ENCODE results near the gene RNF208. TPM values are rescaled to one million over a fixed set of nuclear protein-coding genes. Genes with fewer than 3 reads are reported as not detected.

RNF208 gene
- total and polyA plus RNA-seq, 2 donors (not counting 1 experiment from before 2014, with no cell fraction given): 0.14 to 0.33 TPM

DNA sequence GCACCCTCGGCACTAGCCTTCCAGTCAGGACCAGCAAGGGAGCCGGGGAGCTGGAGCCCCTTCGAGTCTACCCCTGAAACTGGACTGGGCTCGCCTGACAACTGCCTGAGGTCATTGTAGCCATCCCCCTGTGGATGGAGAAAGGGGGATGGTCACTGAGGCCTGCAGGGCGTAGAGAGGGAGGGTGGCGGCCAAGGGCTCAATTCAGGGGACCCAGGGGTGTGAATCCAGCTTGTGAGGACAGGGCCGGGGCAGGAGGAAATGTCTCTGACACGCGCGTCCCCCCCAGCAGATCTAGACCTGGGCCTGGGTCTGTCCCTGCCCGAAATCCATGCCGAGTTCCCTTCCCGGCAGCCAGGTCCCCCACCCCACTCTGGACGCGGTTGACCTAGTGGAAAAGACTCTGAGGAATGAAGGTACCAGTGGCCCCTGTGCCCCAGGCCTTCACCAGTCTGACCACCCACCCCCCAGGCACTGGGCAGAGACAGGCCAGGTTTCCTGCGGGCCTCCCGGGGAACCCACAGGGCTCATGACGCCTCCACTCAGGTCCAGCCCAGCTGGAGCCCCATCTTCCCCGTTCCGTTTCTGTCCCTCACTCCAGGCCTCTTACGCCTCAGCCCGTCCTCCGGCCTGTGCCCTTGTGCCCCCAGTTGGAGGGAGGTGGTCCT, 9.5 kb upstream of the RNF208 start:
- Histone ChIP-seq H3K9ac (ENCODE audit: insufficient read depth, low read length) (no peak overlapping the region), H3K27me3 (ENCODE audit: control insufficient read depth, insufficient read depth, low read length) (no peaks in the 10 kb centered on the region), H3K4me3 (replicated peaks in 1 of 4; ENCODE audit: control extremely low read depth in 1 of 4, insufficient read depth in 1 of 4, low read depth in 3 of 4, low read length in 4 of 4) (no peak overlapping the region), H3K9me3 (ENCODE audit: control insufficient read depth, insufficient read depth, low read depth, low read length) (no peaks in the 10 kb centered on the region), H3K27ac (ENCODE audit: insufficient read depth, low read length) (no peak overlapping the region), H3K4me2 (ENCODE audit: extremely low read depth, insufficient read depth, low read length) (no peak overlapping the region), H3K4me1 (ENCODE audit: control insufficient read depth, extremely low read depth, insufficient read depth, low read length) (no peaks in the 10 kb centered on the region), H3K36me3 (ENCODE audit: control insufficient read depth, insufficient read depth, low read length) (no peaks in the 10 kb centered on the region), H2AFZ (ENCODE audit: low read length) (no peak overlapping the region), H4K20me1 (ENCODE audit: control insufficient read depth, extremely low read depth, insufficient read depth, low read length) (no peaks in the 10 kb centered on the region), H3K79me2 (ENCODE audit: control insufficient read depth, insufficient read depth, low read length) (no peaks in the 10 kb centered on the region)
- no peak for TF ChIP-seq EZH2 (IDR thresholded peaks at IDR 0.05; ENCODE audit: low read length, missing control alignments)
- TF ChIP-seq, protein P1, sequence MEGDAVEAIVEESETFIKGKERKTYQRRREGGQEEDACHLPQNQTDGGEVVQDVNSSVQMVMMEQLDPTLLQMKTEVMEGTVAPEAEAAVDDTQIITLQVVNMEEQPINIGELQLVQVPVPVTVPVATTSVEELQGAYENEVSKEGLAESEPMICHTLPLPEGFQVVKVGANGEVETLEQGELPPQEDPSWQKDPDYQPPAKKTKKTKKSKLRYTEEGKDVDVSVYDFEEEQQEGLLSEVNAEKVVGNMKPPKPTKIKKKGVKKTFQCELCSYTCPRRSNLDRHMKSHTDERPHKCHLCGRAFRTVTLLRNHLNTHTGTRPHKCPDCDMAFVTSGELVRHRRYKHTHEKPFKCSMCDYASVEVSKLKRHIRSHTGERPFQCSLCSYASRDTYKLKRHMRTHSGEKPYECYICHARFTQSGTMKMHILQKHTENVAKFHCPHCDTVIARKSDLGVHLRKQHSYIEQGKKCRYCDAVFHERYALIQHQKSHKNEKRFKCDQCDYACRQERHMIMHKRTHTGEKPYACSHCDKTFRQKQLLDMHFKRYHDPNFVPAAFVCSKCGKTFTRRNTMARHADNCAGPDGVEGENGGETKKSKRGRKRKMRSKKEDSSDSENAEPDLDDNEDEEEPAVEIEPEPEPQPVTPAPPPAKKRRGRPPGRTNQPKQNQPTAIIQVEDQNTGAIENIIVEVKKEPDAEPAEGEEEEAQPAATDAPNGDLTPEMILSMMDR (conservative IDR thresholded peaks at IDR 0.05 in 1 of 2, IDR thresholded peaks at IDR 0.05 in 1 of 2; ENCODE audit: low read depth in 1 of 2, low read length in 2 of 2): no peak
- DNase-seq (ENCODE audit: low read depth in 2 of 2): no peak

DNA sequence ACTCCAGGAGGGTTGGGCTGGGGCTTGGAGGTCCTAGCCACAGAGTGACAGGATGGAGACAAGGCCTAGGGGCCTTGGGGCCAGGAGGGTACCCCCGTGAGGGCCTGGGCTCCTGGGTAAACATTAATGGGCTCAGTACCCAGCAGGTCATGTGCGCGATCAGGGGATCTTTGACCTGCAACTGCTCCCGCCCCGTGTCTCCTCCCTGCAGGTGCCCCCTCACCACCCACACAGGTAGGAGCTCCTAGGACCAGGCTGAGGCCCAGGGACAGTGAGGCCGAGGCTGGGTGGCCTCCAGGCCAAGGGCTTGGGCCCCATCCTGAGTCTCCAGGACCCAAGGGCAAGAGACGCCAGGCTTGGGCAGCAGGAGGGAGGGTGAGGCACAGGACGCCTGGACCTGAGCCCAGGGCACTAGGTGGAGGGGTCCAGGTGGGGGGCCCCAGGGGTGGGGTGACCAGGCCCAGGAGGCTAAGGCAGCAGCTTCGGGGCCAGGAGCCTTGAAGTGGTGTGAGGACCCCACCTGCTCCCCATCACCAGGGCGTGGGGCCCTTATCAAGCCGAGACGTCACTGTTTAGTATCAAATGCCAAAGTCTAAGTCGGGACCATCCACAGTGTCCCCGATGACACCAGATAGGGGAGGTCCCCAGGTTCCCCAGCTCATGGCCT, 8.8 kb upstream of the RNF208 start, which contains the start of gene SLC34A3:
SLC34A3 (plus strand) TSS at position 197 of the 667 bp plus-strand sequence. CDS start 802 bp downstream, outside the sequence.
- H3K27me3 ChIP-seq (ENCODE audit: control insufficient read depth, insufficient read depth, low read length): no peaks in the 10 kb centered on the region
- no peak within 1 kb of the TSS for H3K27ac ChIP-seq (ENCODE audit: insufficient read depth, low read length)
- DNase-seq (ENCODE audit: low read depth in 2 of 2): no peak
- no peak within 1 kb of the TSS for H2AFZ ChIP-seq (ENCODE audit: low read length)
- H3K79me2 ChIP-seq (ENCODE audit: control insufficient read depth, insufficient read depth, low read length): no peaks in the 10 kb centered on the region
- no peaks in the 10 kb centered on the region for H3K4me1 ChIP-seq (ENCODE audit: control insufficient read depth, extremely low read depth, insufficient read depth, low read length)
- no peak within 1 kb of the TSS for H3K9ac ChIP-seq (ENCODE audit: insufficient read depth, low read length)
- H3K4me2 ChIP-seq (ENCODE audit: extremely low read depth, insufficient read depth, low read length): no peak within 1 kb of the TSS
- H3K4me3 ChIP-seq (replicated peaks in 1 of 4; ENCODE audit: control extremely low read depth in 1 of 4, insufficient read depth in 1 of 4, low read depth in 3 of 4, low read length in 4 of 4): no peak within 1 kb of the TSS
- no peaks in the 10 kb centered on the region for H3K9me3 ChIP-seq (ENCODE audit: control insufficient read depth, insufficient read depth, low read depth, low read length)
- no peaks in the 10 kb centered on the region for H3K36me3 ChIP-seq (ENCODE audit: control insufficient read depth, insufficient read depth, low read length)
- no peak for TF ChIP-seq EZH2 (IDR thresholded peaks at IDR 0.05; ENCODE audit: low read length, missing control alignments)
- TF ChIP-seq, protein P1 (conservative IDR thresholded peaks at IDR 0.05 in 1 of 2, IDR thresholded peaks at IDR 0.05 in 1 of 2; ENCODE audit: low read depth in 1 of 2, low read length in 2 of 2): no peak
- no peaks in the 10 kb centered on the region for H4K20me1 ChIP-seq (ENCODE audit: control insufficient read depth, extremely low read depth, insufficient read depth, low read length)

DNA sequence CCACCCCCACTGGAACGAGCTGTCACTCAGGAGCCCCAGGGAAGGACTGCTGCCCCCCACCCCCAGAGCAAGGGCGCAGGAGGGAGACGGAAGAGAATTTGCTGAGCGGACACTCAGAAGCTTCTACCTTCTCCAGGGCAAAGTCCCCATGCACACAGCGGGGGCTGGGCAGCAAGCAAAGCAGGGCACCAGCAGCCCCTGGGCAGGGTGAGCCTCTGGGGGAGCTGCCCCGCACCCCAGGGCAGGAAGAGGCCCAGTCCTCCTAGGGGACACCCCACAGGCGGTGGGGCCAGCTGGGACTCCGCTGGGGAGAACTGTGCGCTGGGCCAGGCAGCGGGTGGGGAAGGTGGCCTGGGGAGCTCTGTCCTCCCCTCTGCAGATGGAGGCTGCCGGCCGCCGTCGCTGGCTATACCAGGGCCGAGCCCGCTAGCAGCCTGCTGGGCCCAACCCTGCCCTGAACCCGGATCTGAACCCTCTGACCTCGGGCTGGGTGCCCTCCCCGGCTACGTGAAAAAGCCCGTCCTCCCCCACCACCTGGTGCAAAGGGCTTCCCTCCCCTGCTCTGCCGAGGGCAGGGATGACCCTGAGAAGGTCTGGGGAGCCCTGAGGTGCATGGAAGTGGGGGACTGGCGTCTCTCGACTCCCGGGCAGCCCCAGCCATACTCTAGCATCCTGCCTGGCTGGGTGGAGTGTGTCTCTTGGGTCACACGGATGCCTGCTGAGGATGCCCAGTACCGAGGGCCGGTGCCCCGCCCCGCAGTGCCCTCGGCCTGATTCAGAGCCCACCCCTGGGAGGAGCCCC, 8.1 kb upstream of the RNF208 start:
- TF ChIP-seq, protein P1 (conservative IDR thresholded peaks at IDR 0.05 in 1 of 2, IDR thresholded peaks at IDR 0.05 in 1 of 2; ENCODE audit: low read depth in 1 of 2, low read length in 2 of 2): no peak
- TF ChIP-seq EZH2 (IDR thresholded peaks at IDR 0.05; ENCODE audit: low read length, missing control alignments): no peak
- H3K27ac ChIP-seq (ENCODE audit: insufficient read depth, low read length): no peak overlapping the region
- no peak overlapping the region for H3K4me2 ChIP-seq (ENCODE audit: extremely low read depth, insufficient read depth, low read length)
- no peak overlapping the region for H2AFZ ChIP-seq (ENCODE audit: low read length)
- H3K9ac ChIP-seq (ENCODE audit: insufficient read depth, low read length): no peak overlapping the region
- no peaks in the 10 kb centered on the region for H3K9me3 ChIP-seq (ENCODE audit: control insufficient read depth, insufficient read depth, low read depth, low read length)
- no peak for DNase-seq (ENCODE audit: low read depth in 2 of 2)
- H3K4me3 ChIP-seq (replicated peaks in 1 of 4; ENCODE audit: control extremely low read depth in 1 of 4, insufficient read depth in 1 of 4, low read depth in 3 of 4, low read length in 4 of 4): no peak overlapping the region
- H4K20me1 ChIP-seq (ENCODE audit: control insufficient read depth, extremely low read depth, insufficient read depth, low read length): no peaks in the 10 kb centered on the region
- no peaks in the 10 kb centered on the region for H3K4me1 ChIP-seq (ENCODE audit: control insufficient read depth, extremely low read depth, insufficient read depth, low read length)
- no peaks in the 10 kb centered on the region for H3K79me2 ChIP-seq (ENCODE audit: control insufficient read depth, insufficient read depth, low read length)
- H3K27me3 ChIP-seq (ENCODE audit: control insufficient read depth, insufficient read depth, low read length): no peaks in the 10 kb centered on the region
- no peaks in the 10 kb centered on the region for H3K36me3 ChIP-seq (ENCODE audit: control insufficient read depth, insufficient read depth, low read length)

All from fibroblast of lung (primary cell).